KMS-11 (cell line): ENCODE measurements around the gene PACS1.

ENCODE experiments used
- H2AFZ ChIP-seq: fragments of 200-600 bp; sonication (generic); 2 replicates; pipeline ENCODE4 v1.6.1; 2016; ENCODE audit warnings: antibody characterized with exemption, mixed run types, low read depth
- H3K27ac ChIP-seq: fragments of 200-600 bp; sonication (generic); 2 replicates; pipeline ENCODE4 v1.6.1; 2016; ENCODE audit warnings: mild to moderate bottlenecking, mixed run types
- H3K27me3 ChIP-seq: fragments of 200-600 bp; sonication (generic); 2 replicates; pipeline ENCODE4 v1.6.1; 2017; ENCODE audit warnings: mild to moderate bottlenecking, low read depth, mixed run types, moderate library complexity; ENCODE audit not compliant: insufficient read depth
- H3K36me3 ChIP-seq: fragments of 200-600 bp; sonication (generic); 2 replicates; pipeline ENCODE4 v1.6.1; 2017; ENCODE audit warnings: mild to moderate bottlenecking, mixed run types; ENCODE audit not compliant: insufficient read depth
- H3K4me1 ChIP-seq: fragments of 200-600 bp; sonication (generic); 2 replicates; pipeline ENCODE4 v1.6.1; 2016; ENCODE audit warnings: mild to moderate bottlenecking, low read depth, mixed run types; ENCODE audit not compliant: poor library complexity, severe bottlenecking
- H3K4me2 ChIP-seq: fragments of 200-600 bp; sonication (generic); 2 replicates; pipeline ENCODE4 v1.7.0; 2016; ENCODE audit warnings: mild to moderate bottlenecking, mixed run types
- H3K4me3 ChIP-seq: fragments of 200-600 bp; sonication (generic); IDR thresholded peaks from 2 replicates; pipeline ENCODE4 v1.6.1; 2017; ENCODE audit warnings: low read depth, low read length, mixed read lengths; ENCODE audit not compliant: insufficient read depth
- H3K79me2 ChIP-seq: fragments of 200-600 bp; sonication (generic); 2 replicates; pipeline ENCODE4 v1.6.1; 2016; ENCODE audit warnings: low read depth, mixed run types; ENCODE audit not compliant: insufficient read depth
- H3K9ac ChIP-seq: fragments of 200-600 bp; sonication (generic); 2 replicates; pipeline ENCODE4 v1.6.1; 2016; ENCODE audit warnings: mild to moderate bottlenecking, mixed run types
- H4K20me1 ChIP-seq: fragments of 200-600 bp; sonication (generic); 2 replicates; pipeline ENCODE4 v1.6.1; 2016; ENCODE audit warnings: mild to moderate bottlenecking, mixed run types; ENCODE audit not compliant: insufficient read depth
- CTCF ChIP-seq: fragments of 200-600 bp; sonication (generic); conservative IDR thresholded peaks from 2 replicates; pipeline ENCODE4 v1.6.1; 2017; ENCODE audit warnings: low read depth, mild to moderate bottlenecking, antibody characterized with exemption, low read length, moderate library complexity, mixed read lengths

Gene PACS1

GRCh38 chr11:66242095-66242765, 172.2 kb downstream of the PACS1 start:
- H3K4me1 ChIP-seq = peaks cover 20% of the 10 kb centered on the region
- H3K9ac ChIP-seq = no peak overlapping the region
- H3K27ac ChIP-seq = no peak overlapping the region
- no peak for TF ChIP-seq CTCF
- H3K4me2 ChIP-seq = no peak overlapping the region
- no peaks in the 10 kb centered on the region for H3K27me3 ChIP-seq
- no peaks in the 10 kb centered on the region for H4K20me1 ChIP-seq
- no peak overlapping the region for H3K4me3 ChIP-seq
- H2AFZ ChIP-seq = no peak overlapping the region
- H3K36me3 ChIP-seq = no peaks in the 10 kb centered on the region
- no peaks in the 10 kb centered on the region for H3K79me2 ChIP-seq

- Histone ChIP-seq H3K27me3 (no peaks in the 10 kb centered on the region), H3K4me3 (no peak overlapping the region), H3K4me1 (peaks cover 20% of the 10 kb centered on the region), H3K27ac (no peak overlapping the region), H3K36me3 (no peaks in the 10 kb centered on the region), H3K4me2 (no peak overlapping the region), H3K79me2 (no peaks in the 10 kb centered on the region), H3K9ac (no peak overlapping the region), H4K20me1 (no peaks in the 10 kb centered on the region), H2AFZ (no peak overlapping the region)
- no peak for TF ChIP-seq CTCF
Measured at GRCh38 chr11:66243782-66244535, 173.9 kb downstream of the PACS1 start.

DNA sequence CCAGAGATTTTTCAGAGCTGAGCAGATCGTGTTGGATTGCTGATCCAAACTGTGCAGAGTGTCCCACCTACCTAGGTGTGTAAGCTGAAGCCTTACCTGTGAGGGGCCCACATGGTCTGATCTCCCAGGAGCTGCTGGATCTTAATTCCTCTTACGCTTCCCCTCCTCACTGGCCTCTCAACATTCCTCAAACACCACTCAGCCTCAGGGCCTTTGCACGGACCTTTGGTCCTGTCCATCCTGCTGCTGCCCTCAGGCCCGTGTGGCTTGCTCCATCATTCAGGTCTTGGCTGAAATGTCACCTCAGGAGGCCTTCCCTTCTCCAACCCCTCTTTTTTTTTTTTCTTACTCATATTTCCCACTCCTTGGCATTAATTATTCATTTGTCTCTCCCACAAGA, 177.2 kb downstream of the PACS1 start:
- no peak overlapping the region for H3K4me2 ChIP-seq
- H4K20me1 ChIP-seq = no peaks in the 10 kb centered on the region
- H3K27ac ChIP-seq = no peak overlapping the region
- H2AFZ ChIP-seq = no peak overlapping the region
- no peaks in the 10 kb centered on the region for H3K36me3 ChIP-seq
- no peak for TF ChIP-seq CTCF
- H3K27me3 ChIP-seq = no peaks in the 10 kb centered on the region
- peaks cover 4% of the 10 kb centered on the region for H3K4me1 ChIP-seq
- H3K4me3 ChIP-seq = no peak overlapping the region
- no peak overlapping the region for H3K9ac ChIP-seq
- H3K79me2 ChIP-seq = no peaks in the 10 kb centered on the region

DNA sequence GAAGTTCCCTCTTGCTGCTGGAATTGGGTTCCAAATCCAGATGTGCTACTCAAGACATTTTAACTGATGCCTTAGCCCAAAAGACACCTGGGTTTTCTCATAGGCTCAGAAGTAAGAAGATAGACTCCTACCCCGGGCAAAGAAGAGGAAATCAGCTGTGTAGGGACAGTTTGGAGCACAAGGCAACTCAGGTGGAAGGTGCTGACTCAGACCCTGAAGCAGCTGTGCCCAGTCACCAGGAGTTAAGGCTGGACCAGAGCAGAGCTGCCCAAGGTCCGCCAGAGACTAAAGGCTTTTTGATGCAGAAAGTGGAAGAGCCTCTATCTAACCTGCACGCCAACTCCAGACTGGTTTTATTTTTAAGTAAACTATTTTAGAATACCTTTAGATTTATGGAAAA, 177.7 kb downstream of the PACS1 start:
- no peaks in the 10 kb centered on the region for H3K79me2 ChIP-seq
- H3K27ac ChIP-seq = no peak overlapping the region
- TF ChIP-seq CTCF = no peak
- H3K9ac ChIP-seq = no peak overlapping the region
- no peaks in the 10 kb centered on the region for H3K4me1 ChIP-seq
- no peaks in the 10 kb centered on the region for H3K27me3 ChIP-seq
- no peak overlapping the region for H3K4me3 ChIP-seq
- H3K4me2 ChIP-seq = no peak overlapping the region
- no peak overlapping the region for H2AFZ ChIP-seq
- no peaks in the 10 kb centered on the region for H4K20me1 ChIP-seq
- H3K36me3 ChIP-seq = no peaks in the 10 kb centered on the region
